Heart left ventricle (tissue), 16 donors: ENCODE measurements around the gene TBC1D2. TPM values are rescaled to one million over a fixed set of nuclear protein-coding genes. Genes with fewer than 3 reads are reported as not detected.

ENCODE experiments used
- ATAC-seq, 4 donors: fragments of 200-7000 bp; cut with Tn5 transposase; one replicate each; pipeline ENCODE4 v1.9.1; 2020 to 2022; ENCODE audit warnings: moderate library complexity in 4 of 4, mild to moderate bottlenecking in 3 of 4, moderate number of reproducible peaks in 1 of 4
- DNase-seq, 5 donors: peaks; one replicate each; pipeline ENCODE4 v3.0.0-alpha.2; 2020
- H3K27ac ChIP-seq, 12 donors: fragments of 200-600 bp; sonication (generic) in 4 of 12; one replicate each; pipeline versions ENCODE4 v1.5.0 to v1.8.0; 2016 to 2022; ENCODE audit warnings: mild to moderate bottlenecking in 2 of 12
- H3K27me3 ChIP-seq, 9 donors: fragments of 200-600 bp; sonication (generic) in 2 of 9; one replicate each; pipeline versions ENCODE4 v1.5.1 to v1.8.0; 2016 to 2022; ENCODE audit warnings: mild to moderate bottlenecking in 3 of 9
- H3K36me3 ChIP-seq, 9 donors: fragments of 200-600 bp; sonication (generic) in 2 of 9; one replicate each; pipeline versions ENCODE4 v1.5.0 to v1.8.0; 2018 to 2022; ENCODE audit warnings: mild to moderate bottlenecking in 2 of 9
- H3K4me1 ChIP-seq, 12 donors: fragments of 200-600 bp; sonication (generic) in 4 of 12; one replicate each; pipeline versions ENCODE4 v1.5.0 to v1.8.0; 2016 to 2022; ENCODE audit warnings: mild to moderate bottlenecking in 3 of 12
- H3K4me3 ChIP-seq, 12 donors: fragments of 200-600 bp; sonication (generic) in 4 of 12; one replicate each; pipeline versions ENCODE4 v1.5.0 to v1.8.0; 2017 to 2022; ENCODE audit warnings: mild to moderate bottlenecking in 9 of 12, moderate library complexity in 4 of 12
- H3K9me3 ChIP-seq, 12 donors: fragments of 200-600 bp; sonication (generic) in 4 of 12; one replicate each; pipeline versions ENCODE4 v1.5.0 to v1.8.0; 2016 to 2022; ENCODE audit warnings: mild to moderate bottlenecking in 1 of 12
- CTCF ChIP-seq, 12 donors: fragments of 200-600 bp; sonication (generic) in 4 of 12; IDR thresholded peaks; one replicate each; pipeline versions ENCODE4 v1.5.0 to v1.8.0; 2018 to 2022; ENCODE audit warnings: antibody characterized with exemption in 12 of 12, mild to moderate bottlenecking in 5 of 12
- POLR2A ChIP-seq, 2 donors: fragments of 450-650 bp; IDR thresholded peaks; one replicate each; pipeline ENCODE4 v1.6.1; 2017; ENCODE audit warnings: antibody characterized with exemption in 2 of 2, mild to moderate bottlenecking in 2 of 2, moderate library complexity in 2 of 2
- WGBS, 4 donors: extraction: QIAGEN DNeasy Blood & Tissue Kit in 2 of 4; methylation state at CpG; one replicate each; pipeline versions ENCODE4 v1.1.5 to v1.1.7; 2013 to 2018; 5-methylcytosine and 5-hydroxymethylcytosine counted together
- intact Hi-C, 10 donors: fragments of 100-400 bp; cut with DNase I; formaldehyde crosslinking; loops; one replicate each; pipeline versions ENCODE4 v1.11.1 to v1.14.2; 2022
- polyA plus RNA-seq, 2 donors: library from polyadenylated mRNA; stranded (reverse); fragments of 200-250 nt; gene quantifications; one replicate each; pipeline ENCODE4 v1.2.3, GENCODE V29; 2013
- total RNA-seq, 9 donors: library from RNA; depleted of rRNA in 2 of 9; stranded (reverse); fragments of >200 nt in 2 of 9; fragmentation: NEBNext Ultra II Directional in 3 of 9; extraction: Animal tissue kit (Norgen Biotek cat#: 25700) in 3 of 9; gene quantifications; one replicate each; pipeline versions ENCODE4 v1.1.0 to v1.2.4, GENCODE V29; 2016 to 2023
- donor health status: ischemic (EF 13 %, LVEDD 7.1; RV severe dilation, severe dysfunction).
- donor health status: healthy with polysubstance abuse.
- donor health status: DM: no; HTN: yes; CAD: no.
- donor health status: DM: no; HTN: no; CAD: no.
- donor health status: ischemic (EF 25% LVEDD 6.9; RV normal size, moderate dysfunction).
- donor health status: ischemic (EF 25% LVEDD 5.7; RV mildly dilated, moderate dysfunction).
- donor health status: healthy.
- donor health status: DM: yes; HTN: yes; CAD: no.
- donor health status: ischemic (EF 35%, LVEDD 5.7; RV mildly dilated, moderate dysfunction).
- donor health status: nonischemic (EF 11% LVEDD 7.7; RV severe dilation, severe dysfunction).
- donor health status: DM: yes; HTN: yes; CAD: no.
- donor health status: PGD.
- donor health status: ischemic (EF 29% LVEDD 5.4; RV normal size, mild dysfunction).
- donor health status: nonischemic (EF 23%, LVEDD 6.1; RV moderate dilation, normal function).

Gene TBC1D2
- total and polyA plus RNA-seq, 11 donors, result 1.1 to 9.4 (median 2.2) TPM

GRCh38 chr9:98281281-98281680 lies 25.8 kb upstream of the TBC1D2 start:
- WGBS, 4 donors, result 87 to 100% (median 96%) methylated on average over 1 of the region's 1 CpG
- intact Hi-C loops, result no loop called here
- no peaks in the 10 kb centered on the region for H3K36me3 ChIP-seq
- no peak overlapping the region for H3K27ac ChIP-seq
- no peak overlapping the region for H3K4me3 ChIP-seq
- ATAC-seq (no peak), DNase-seq (no peak)
- H3K27me3 ChIP-seq, result peaks cover 0 to 46% (median 9%) of the 10 kb centered on the region in 9 donors
- TF ChIP-seq POLR2A (IDR thresholded peaks at IDR 0.05) (no peak), CTCF (IDR thresholded peaks at IDR 0.05) (no peak)
- H3K4me1 ChIP-seq, result no peaks in the 10 kb centered on the region
- H3K9me3 ChIP-seq, result no peaks in the 10 kb centered on the region

- DNase-seq, result no peak
- ATAC-seq, result no peak
- Histone ChIP-seq H3K27me3 (peaks cover 0 to 44% (median 12%) of the 10 kb centered on the region in 9 donors), H3K27ac (no peak overlapping the region), H3K4me1 (no peaks in the 10 kb centered on the region), H3K36me3 (no peaks in the 10 kb centered on the region), H3K9me3 (no peaks in the 10 kb centered on the region), H3K4me3 (no peak overlapping the region)
- intact Hi-C loops, result no loop called here
- no peak for TF ChIP-seq CTCF (IDR thresholded peaks at IDR 0.05)
- TF ChIP-seq POLR2A (IDR thresholded peaks at IDR 0.05), result no peak
- WGBS, 4 donors, result 37 to 42% (median 41%) methylated on average over 6 of the region's 6 CpGs
Measured at GRCh38 chr9:98280574-98280973, 25.1 kb upstream of the TBC1D2 start.

- WGBS, 4 donors, result 60 to 76% (median 72%) methylated on average over 1 to 2 of the region's 2 CpGs
- Histone ChIP-seq H3K4me3 (no peak overlapping the region), H3K27me3 (peaks cover 0 to 42% (median 12%) of the 10 kb centered on the region in 9 donors), H3K4me1 (no peaks in the 10 kb centered on the region), H3K36me3 (no peaks in the 10 kb centered on the region), H3K9me3 (no peaks in the 10 kb centered on the region), H3K27ac (no peak overlapping the region)
- intact Hi-C loops, result no loop called here
- ATAC-seq, result no peak
- TF ChIP-seq CTCF (IDR thresholded peaks at IDR 0.05), result no peak
- TF ChIP-seq POLR2A (IDR thresholded peaks at IDR 0.05), result no peak
- no peak for DNase-seq
Measured at GRCh38 chr9:98280162-98280561, 24.7 kb upstream of the TBC1D2 start.

GRCh38 chr9:98276907-98277469 lies 21.5 kb upstream of the TBC1D2 start:
- H3K36me3 ChIP-seq, result no peaks in the 10 kb centered on the region
- DNase-seq (no peak), ATAC-seq (no peak)
- no peak overlapping the region for H3K27ac ChIP-seq
- H3K9me3 ChIP-seq, result no peaks in the 10 kb centered on the region
- intact Hi-C loops, result no loop called here
- TF ChIP-seq POLR2A (IDR thresholded peaks at IDR 0.05), result no peak
- no peaks in the 10 kb centered on the region for H3K4me1 ChIP-seq
- H3K27me3 ChIP-seq, result peaks cover 0 to 39% (median 8%) of the 10 kb centered on the region in 9 donors
- WGBS, 4 donors, result 49 to 58% (median 54%) methylated on average over 10 of the region's 10 CpGs
- no peak overlapping the region for H3K4me3 ChIP-seq

- no peaks in the 10 kb centered on the region for H3K36me3 ChIP-seq
- no peak overlapping the region for H3K4me3 ChIP-seq
- DNase-seq (no peak), ATAC-seq (no peak)
- TF ChIP-seq POLR2A (IDR thresholded peaks at IDR 0.05) (no peak), CTCF (IDR thresholded peaks at IDR 0.05) (no peak)
- WGBS, 4 donors, result 88 to 96% (median 92%) methylated on average over 2 of the region's 2 CpGs
- no peaks in the 10 kb centered on the region for H3K4me1 ChIP-seq
- no peaks in the 10 kb centered on the region for H3K9me3 ChIP-seq
- intact Hi-C loops, result no loop called here
- peaks cover 0 to 22% (median 8%) of the 10 kb centered on the region in 9 donors for H3K27me3 ChIP-seq
- H3K27ac ChIP-seq, result no peak overlapping the region
Measured at GRCh38 chr9:98275159-98275558, 19.7 kb upstream of the TBC1D2 start.
